ENCODE measurements around the gene MED7. TPM values are rescaled to one million over a fixed set of nuclear protein-coding genes. Genes with fewer than 3 reads are reported as not detected.
A peak's percentile ranks its signal among the peaks of the same experiment; 100 is the strongest.

Gene MED7
- total RNA-seq, 6 experiments from 2014 or later = 9.3 to 11.0 (median 10.7) TPM

DNA sequence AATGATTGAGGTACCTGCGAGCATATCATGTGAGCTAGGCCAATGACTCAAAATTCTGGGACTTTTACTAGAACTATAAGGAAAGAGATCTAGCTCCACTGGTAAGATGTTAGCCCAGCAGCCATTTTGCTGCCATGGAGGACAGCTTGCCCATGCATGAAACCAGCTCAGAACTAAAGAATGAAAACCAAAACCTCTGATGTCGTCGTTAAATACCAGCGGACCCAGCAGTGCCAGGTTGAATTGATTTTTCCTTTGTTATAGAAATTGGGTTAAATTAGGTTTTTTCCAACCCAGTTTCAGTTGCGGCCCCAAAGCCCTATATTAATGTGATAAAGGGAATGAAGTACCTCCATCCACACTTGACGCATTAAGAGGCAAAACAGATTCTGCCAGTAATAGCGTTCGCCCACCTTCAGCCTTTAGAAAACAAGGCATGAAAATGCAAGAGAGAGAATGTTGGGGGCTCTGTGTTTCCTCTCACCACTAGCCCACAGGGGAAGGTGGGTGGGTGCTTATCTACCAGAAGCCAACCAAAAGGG, 32.5 kb upstream of the MED7 start:
- H3K9me3 Mint-ChIP-seq = no peaks in the 10 kb centered on the region; the same call in 1 of the 2 replicates
- TF ChIP-seq, protein P1, sequence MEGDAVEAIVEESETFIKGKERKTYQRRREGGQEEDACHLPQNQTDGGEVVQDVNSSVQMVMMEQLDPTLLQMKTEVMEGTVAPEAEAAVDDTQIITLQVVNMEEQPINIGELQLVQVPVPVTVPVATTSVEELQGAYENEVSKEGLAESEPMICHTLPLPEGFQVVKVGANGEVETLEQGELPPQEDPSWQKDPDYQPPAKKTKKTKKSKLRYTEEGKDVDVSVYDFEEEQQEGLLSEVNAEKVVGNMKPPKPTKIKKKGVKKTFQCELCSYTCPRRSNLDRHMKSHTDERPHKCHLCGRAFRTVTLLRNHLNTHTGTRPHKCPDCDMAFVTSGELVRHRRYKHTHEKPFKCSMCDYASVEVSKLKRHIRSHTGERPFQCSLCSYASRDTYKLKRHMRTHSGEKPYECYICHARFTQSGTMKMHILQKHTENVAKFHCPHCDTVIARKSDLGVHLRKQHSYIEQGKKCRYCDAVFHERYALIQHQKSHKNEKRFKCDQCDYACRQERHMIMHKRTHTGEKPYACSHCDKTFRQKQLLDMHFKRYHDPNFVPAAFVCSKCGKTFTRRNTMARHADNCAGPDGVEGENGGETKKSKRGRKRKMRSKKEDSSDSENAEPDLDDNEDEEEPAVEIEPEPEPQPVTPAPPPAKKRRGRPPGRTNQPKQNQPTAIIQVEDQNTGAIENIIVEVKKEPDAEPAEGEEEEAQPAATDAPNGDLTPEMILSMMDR (IDR thresholded peaks at IDR 0.05) = no peak
- H3K27me3 Mint-ChIP-seq (ENCODE audit: insufficient read depth) = peaks cover 17% of the 10 kb centered on the region
- no peaks in the 10 kb centered on the region for H3K4me1 Mint-ChIP-seq (ENCODE audit: low read depth)
- no peak for DNase-seq
- H3K36me3 Mint-ChIP-seq (ENCODE audit: low read depth) = no peaks in the 10 kb centered on the region
- H3K27ac Mint-ChIP-seq = no peak overlapping the region
- no peak overlapping the region for H3K4me3 Mint-ChIP-seq

DNA sequence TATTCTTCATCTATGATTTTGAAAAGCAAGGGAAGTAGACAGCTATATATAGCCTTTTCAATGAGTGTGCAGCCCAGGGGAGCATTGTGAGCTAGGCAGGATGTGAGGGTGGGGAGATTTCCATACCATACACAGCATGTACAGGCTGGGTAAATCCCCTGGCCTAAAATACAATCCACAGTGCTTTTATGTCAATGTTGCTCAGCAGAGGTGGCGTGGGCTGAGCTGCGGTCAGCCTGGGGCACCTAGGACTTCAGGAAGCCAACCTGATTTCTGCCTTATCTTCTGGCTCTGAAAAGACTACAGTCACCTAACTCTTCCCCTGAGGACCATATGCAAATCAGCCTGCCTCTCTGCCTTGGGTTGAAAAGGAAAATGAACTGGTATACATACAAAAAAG, 29.7 kb upstream of the MED7 start:
- TF ChIP-seq, protein P1 (IDR thresholded peaks at IDR 0.05) = no peak
- no peak for DNase-seq
- Mint-ChIP-seq H3K27ac (no peak overlapping the region), H3K4me1 (ENCODE audit: low read depth) (peaks cover 3% of the 10 kb centered on the region), H3K4me3 (no peak overlapping the region), H3K36me3 (ENCODE audit: low read depth) (no peaks in the 10 kb centered on the region), H3K9me3 (no peaks in the 10 kb centered on the region), H3K27me3 (ENCODE audit: insufficient read depth) (peaks cover 14% of the 10 kb centered on the region)

DNA sequence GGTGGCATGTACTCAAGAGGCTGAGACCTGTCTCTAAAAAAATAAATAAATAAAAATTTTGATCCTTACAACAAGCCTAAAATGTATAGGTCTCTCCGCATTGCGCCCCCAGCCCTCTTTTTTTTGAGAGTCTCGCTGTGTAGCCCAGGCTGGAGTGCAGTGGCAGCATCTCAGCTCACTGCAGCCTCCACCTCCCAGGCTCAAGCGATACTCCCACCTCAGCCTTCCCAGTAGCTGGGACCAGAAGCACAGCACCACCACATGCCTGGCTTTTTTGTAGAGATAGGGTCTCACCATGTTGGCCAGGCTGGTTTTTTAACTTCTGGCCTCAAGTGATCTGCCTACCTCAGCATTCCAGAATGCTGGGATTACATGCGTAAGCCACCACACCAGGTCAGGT, 25.6 kb upstream of the MED7 start:
- TF ChIP-seq, protein P1 (IDR thresholded peaks at IDR 0.05) = no peak
- H3K27ac Mint-ChIP-seq = no peak overlapping the region

DNA sequence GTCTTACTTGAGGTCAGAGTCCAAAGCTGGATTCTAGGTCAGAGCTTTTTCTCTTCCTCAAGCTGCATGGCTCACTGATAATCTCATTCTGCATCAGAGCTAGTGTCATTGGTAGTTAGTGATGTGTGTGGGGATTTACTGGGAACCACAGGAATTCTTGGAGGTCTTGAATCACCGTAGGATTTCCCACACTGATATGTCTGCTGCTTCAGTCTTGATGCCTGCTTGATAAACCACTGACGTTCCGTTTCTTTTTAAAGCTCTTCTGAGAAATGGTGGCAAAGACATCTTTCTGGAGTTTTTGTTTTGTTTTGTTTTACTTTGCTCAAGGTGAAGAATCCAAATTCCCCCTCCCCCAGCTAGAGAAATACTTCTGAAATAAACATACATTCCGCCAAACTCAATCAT, 24.6 kb upstream of the MED7 start:
- Mint-ChIP-seq H3K9me3 (no peaks in the 10 kb centered on the region), H3K4me1 (ENCODE audit: low read depth) (peaks cover 7% of the 10 kb centered on the region), H3K36me3 (ENCODE audit: low read depth) (no peaks in the 10 kb centered on the region), H3K4me3 (peak overlapping the region; percentile 18; the same call in 1 of the 2 replicates), H3K27me3 (ENCODE audit: insufficient read depth) (peaks cover 31% of the 10 kb centered on the region), H3K27ac (peak overlapping the region; percentile 27; the same call in 1 of the 2 replicates)
- peak; percentile 67 for DNase-seq
- TF ChIP-seq, protein P1 (IDR thresholded peaks at IDR 0.05) = no peak

More for the DNA sequence above, 25.6 kb upstream of the MED7 start:
- peaks cover 7% of the 10 kb centered on the region for H3K4me1 Mint-ChIP-seq (ENCODE audit: low read depth)
- H3K27me3 Mint-ChIP-seq (ENCODE audit: insufficient read depth) = peaks cover 25% of the 10 kb centered on the region
- H3K9me3 Mint-ChIP-seq = no peaks in the 10 kb centered on the region
- no peak for DNase-seq
- H3K36me3 Mint-ChIP-seq (ENCODE audit: low read depth) = no peaks in the 10 kb centered on the region
- no peak overlapping the region for H3K4me3 Mint-ChIP-seq

DNA sequence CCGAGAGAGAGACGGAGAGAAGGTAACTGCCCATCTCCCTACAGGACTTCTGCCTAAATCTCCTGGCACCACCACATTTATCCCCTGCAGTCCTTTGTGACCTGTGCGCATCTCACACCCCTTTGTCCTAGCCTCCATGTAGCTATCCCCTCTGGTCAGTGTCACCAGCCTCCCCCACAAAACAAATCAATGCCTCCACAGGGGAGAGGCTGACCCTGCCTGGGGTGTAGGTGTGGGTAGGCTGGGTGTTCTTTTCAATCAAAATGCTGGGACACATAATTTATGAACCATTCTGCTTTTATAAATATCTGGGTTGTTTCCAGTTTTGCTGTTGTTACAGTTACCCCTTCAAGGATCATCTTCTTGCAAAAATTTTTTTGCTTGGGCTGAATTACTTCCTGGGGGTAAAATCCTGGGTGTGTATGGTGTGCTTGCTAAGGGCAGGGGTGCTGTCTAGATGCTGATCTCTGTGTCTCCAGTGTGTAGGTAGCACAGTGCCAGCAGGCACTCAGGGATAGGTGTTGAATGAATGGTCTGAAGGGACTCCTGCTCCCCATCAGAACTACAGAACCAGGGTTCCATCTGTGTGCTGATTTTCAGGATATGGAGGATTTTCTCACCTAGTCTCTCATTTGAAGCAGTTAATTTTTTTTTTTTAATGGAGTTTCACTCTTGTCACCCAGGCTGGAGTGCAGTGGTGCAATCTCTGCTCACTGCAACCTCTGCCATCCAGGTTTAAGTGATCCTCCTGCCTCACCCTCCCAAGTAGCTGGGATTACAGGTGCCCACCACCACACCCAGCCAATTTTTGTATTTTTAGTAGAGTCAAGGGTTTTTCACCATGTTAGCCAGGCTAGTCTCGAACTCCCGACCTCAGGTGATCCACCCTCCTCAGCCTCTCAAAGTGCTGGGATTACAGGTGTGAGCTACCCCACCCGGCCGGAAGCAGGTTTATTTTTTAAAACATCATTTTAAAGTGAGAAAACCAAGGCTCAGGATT, 23.8 kb upstream of the MED7 start, which contains the start of gene GARIN3:
Gene GARIN3 (minus strand): TSS at position 51 of the 1,000 bp plus-strand sequence. CDS start 96 bp downstream, outside the sequence.
- no peak within 1 kb of the TSS for H3K27ac Mint-ChIP-seq
- no peak within 1 kb of the TSS for H3K4me3 Mint-ChIP-seq

More for the DNA sequence above, 23.8 kb upstream of the MED7 start, which contains the start of gene GARIN3:
- Mint-ChIP-seq H3K4me1 (ENCODE audit: low read depth) (peaks cover 7% of the 10 kb centered on the region), H3K9me3 (no peaks in the 10 kb centered on the region), H3K36me3 (ENCODE audit: low read depth) (no peaks in the 10 kb centered on the region), H3K27me3 (ENCODE audit: insufficient read depth) (peaks cover 37% of the 10 kb centered on the region)
- DNase-seq = no peak
- TF ChIP-seq, protein P1 (IDR thresholded peaks at IDR 0.05) = no peak

All from HFFc6 (cell line).